ENCODE data around the gene DHX38.

DNA sequence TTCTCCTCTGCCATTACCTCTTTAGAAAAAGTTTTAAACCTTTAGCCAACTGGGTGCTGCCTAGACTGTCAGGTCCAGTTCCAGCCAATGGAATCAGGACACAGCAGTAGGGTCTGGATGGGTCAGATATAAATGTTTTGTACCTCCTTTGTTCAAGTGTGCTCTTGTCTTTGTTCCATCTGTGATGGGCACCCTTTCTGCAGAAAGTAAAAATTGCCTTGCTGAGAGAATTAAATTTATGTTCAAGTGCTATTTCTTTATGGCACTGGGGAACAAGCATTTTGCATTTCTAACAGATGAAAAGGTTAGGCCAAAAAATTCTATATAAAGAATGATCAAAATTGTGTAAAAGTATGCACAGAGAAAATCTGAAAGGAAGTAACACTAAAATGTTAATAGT lies 44.5 kb upstream of the DHX38 start:
- TF ChIP-seq CTCF (IDR thresholded peaks at IDR 0.05) (no peak), POLR2A (IDR thresholded peaks at IDR 0.05) (no peak), EP300 (IDR thresholded peaks at IDR 0.05; ENCODE audit: low read depth) (no peak), POLR2AphosphoS5 (IDR thresholded peaks at IDR 0.05) (no peak)

Measured in transverse colon (tissue), 4 donors.